A673 (cell line): Measurements from ENCODE around the gene LYZL6.

ENCODE experiments used
- EZH2 ChIP-seq: fragments of 200-600 bp; sonication (generic); IDR thresholded peaks from 2 replicates; pipeline ENCODE4 v1.6.1; 2017; ENCODE audit warnings: borderline replicate concordance, low read depth, mild to moderate bottlenecking, mixed read lengths, antibody characterized with exemption, low read length; ENCODE audit not compliant: poor library complexity, severe bottlenecking
- TF ChIP-seq, protein P1 (sequence below): fragments of 300-800, 200-600 bp; sonication (generic); conservative IDR thresholded peaks from 2 replicates; pipeline ENCODE4 v1.5.1; 2017; ENCODE audit warnings: low read depth, mild to moderate bottlenecking, antibody characterized with exemption, low read length, moderate library complexity, mixed read lengths

DNA sequence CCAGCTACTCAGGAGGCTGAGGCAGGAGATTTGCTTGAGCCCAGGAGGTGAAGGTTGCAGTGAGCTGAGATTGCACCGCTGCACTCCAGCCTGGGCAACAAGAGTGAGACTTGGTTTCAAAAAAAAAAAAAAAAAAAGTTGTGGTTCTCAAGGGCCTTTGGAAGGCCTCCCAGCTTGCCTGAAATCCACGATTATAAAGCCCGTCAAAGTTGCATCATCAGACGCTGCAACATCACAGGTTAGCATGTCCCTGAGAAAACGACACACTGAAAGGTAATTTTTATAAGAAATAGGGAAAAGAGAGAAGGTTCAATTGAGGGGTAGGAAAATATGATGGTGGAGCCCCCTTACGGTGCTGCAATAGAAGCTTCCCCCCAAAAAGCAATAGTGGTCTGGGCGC lies 4.6 kb upstream of the LYZL6 start:
- TF ChIP-seq, protein P1, sequence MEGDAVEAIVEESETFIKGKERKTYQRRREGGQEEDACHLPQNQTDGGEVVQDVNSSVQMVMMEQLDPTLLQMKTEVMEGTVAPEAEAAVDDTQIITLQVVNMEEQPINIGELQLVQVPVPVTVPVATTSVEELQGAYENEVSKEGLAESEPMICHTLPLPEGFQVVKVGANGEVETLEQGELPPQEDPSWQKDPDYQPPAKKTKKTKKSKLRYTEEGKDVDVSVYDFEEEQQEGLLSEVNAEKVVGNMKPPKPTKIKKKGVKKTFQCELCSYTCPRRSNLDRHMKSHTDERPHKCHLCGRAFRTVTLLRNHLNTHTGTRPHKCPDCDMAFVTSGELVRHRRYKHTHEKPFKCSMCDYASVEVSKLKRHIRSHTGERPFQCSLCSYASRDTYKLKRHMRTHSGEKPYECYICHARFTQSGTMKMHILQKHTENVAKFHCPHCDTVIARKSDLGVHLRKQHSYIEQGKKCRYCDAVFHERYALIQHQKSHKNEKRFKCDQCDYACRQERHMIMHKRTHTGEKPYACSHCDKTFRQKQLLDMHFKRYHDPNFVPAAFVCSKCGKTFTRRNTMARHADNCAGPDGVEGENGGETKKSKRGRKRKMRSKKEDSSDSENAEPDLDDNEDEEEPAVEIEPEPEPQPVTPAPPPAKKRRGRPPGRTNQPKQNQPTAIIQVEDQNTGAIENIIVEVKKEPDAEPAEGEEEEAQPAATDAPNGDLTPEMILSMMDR, result no peak
- TF ChIP-seq EZH2, result no peak
